Activated T-helper 9 cell treated with anti-CD3 and anti-CD28 coated beads, Interleukin-2, amount 50 U/mL, for 16 hours (primary cell): Measurements from ENCODE around the gene OBSL1.
A peak's percentile ranks its signal among the peaks of the same experiment; 100 is the strongest.

Source experiments
- DNase-seq: peaks from one replicate; pipeline ENCODE4 v3.0.0-alpha.2; 2020; ENCODE audit warnings: low read depth

Gene OBSL1

GRCh38 chr2:219565130-219566080 lies 5.9 kb downstream of the OBSL1 start:
- no peak for DNase-seq

GRCh38 chr2:219563271-219563928 lies 7.9 kb downstream of the OBSL1 start:
- no peak for DNase-seq

GRCh38 chr2:219562049-219563020 lies 9.0 kb downstream of the OBSL1 start:
- DNase-seq = no peak

GRCh38 chr2:219561179-219562048 lies 9.9 kb downstream of the OBSL1 start:
- no peak for DNase-seq

- DNase-seq = no peak
These were observed 10.5 kb downstream of the OBSL1 start for GRCh38 chr2:219560893-219561178.

GRCh38 chr2:219560037-219560892 lies 11.1 kb downstream of the OBSL1 start:
- no peak for DNase-seq

- no peak for DNase-seq
These were observed 12.0 kb downstream of the OBSL1 start for GRCh38 chr2:219559156-219559915.

GRCh38 chr2:219557791-219558785 lies 13.3 kb downstream of the OBSL1 start:
- DNase-seq = no peak

- DNase-seq = no peak
These were observed 14.0 kb downstream of the OBSL1 start for GRCh38 chr2:219557320-219557719.

GRCh38 chr2:219556413-219556812 lies 14.9 kb downstream of the OBSL1 start:
- no peak for DNase-seq

GRCh38 chr2:219555956-219556355 lies 15.4 kb downstream of the OBSL1 start:
- DNase-seq = no peak

- no peak for DNase-seq
These were observed 17.0 kb downstream of the OBSL1 start for GRCh38 chr2:219554350-219554749.

GRCh38 chr2:219553463-219553963 lies 17.8 kb downstream of the OBSL1 start:
- no peak for DNase-seq

GRCh38 chr2:219553168-219553417 lies 18.2 kb downstream of the OBSL1 start:
- DNase-seq = no peak

GRCh38 chr2:219552382-219553167 lies 18.8 kb downstream of the OBSL1 start:
- DNase-seq = peak; percentile 75

- no peak for DNase-seq
These were observed 19.6 kb downstream of the OBSL1 start for GRCh38 chr2:219551441-219552381.
